K562 (cell line): ENCODE results near the gene TSC22D2. TPM values are rescaled to one million over a fixed set of nuclear protein-coding genes. Genes with fewer than 3 reads are reported as not detected.

ENCODE experiments used
- ATAC-seq: fragments of 200-7000 bp; cut with Tn5 transposase; 3 replicates; pipeline ENCODE4 v1.9.1; 2020; ENCODE audit warnings: moderate library complexity
- BruUV-seq: library from RNA; stranded (reverse); fragments of 400-500 nt; replicated peaks from 2 replicates; lab custom pipeline; 2021; lab: Mats Ljungman, UMichigan
- CTCF ChIA-PET: fragments of 300-600 bp; formaldehyde crosslinking; extraction: SDS; loops from one replicate; lab custom pipeline; 2021; ENCODE audit warnings: low intra/inter-chr PET ratio; lab: Yijun Ruan, JAX
- POLR2A ChIA-PET: fragments of 300-600, 350-650 bp; sonication (Branson Sonifier 250); formaldehyde crosslinking; extraction: SDS; loops from one replicate; lab custom pipeline; 2021; ENCODE audit warnings: antibody characterized with exemption, inconsistent platforms; lab: Yijun Ruan, JAX
- DNase-seq, 4 experiments: peaks; one replicate each; pipeline versions ENCODE4 v3.0.0 to v3.0.0-alpha.2; 2011 to 2018; ENCODE audit warnings: low spot score in 3 of 4, mixed read lengths in 3 of 4; ENCODE audit errors: extremely low read depth in 1 of 4
- FAIRE-seq: peaks from 2 replicates; lab custom pipeline; 2011; peaks lifted over from hg19 to GRCh38; lab: Jason Lieb, UNC
- H2AFZ ChIP-seq: 2 replicates; pipeline ENCODE4 v1.6.0; 2011; ENCODE audit warnings: low read depth, low read length, control low read depth, inconsistent platforms
- H3K27ac ChIP-seq: fragments of 200-600 bp; 3 replicates; pipeline ENCODE4 v1.8.0; 2011; ENCODE audit warnings: low read depth, mild to moderate bottlenecking, control low read depth, inconsistent platforms, low read length, moderate library complexity, mixed read lengths; ENCODE audit errors: extremely low read depth
- H3K27me3 ChIP-seq, 2 experiments: fragments of 300-600 bp in 1 of 2; 2 replicates in 1 of 2; 3 replicates in 1 of 2; pipeline versions ENCODE4 v1.6.0 to v1.8.0; 2011; ENCODE audit warnings: inconsistent platforms in 2 of 2, low read length in 2 of 2, mild to moderate bottlenecking in 1 of 2, mixed read lengths in 1 of 2, moderate library complexity in 1 of 2; ENCODE audit not compliant: control insufficient read depth in 2 of 2, insufficient read depth in 2 of 2
- H3K36me3 ChIP-seq: fragments of 300-600 bp; 3 replicates; pipeline ENCODE4 v1.8.0; 2011; ENCODE audit warnings: mild to moderate bottlenecking, low read length, inconsistent platforms; ENCODE audit not compliant: control insufficient read depth, insufficient read depth
- H3K4me1 ChIP-seq, 2 experiments: fragments of 200-600 bp in 1 of 2; replicated peaks in 1 of 2; 2 replicates in 1 of 2; 3 replicates in 1 of 2; pipeline versions ENCODE4 v1.5.1 to v1.8.0; 2011; ENCODE audit warnings: inconsistent platforms in 2 of 2, low read length in 2 of 2, mild to moderate bottlenecking in 1 of 2, mixed read lengths in 1 of 2, moderate library complexity in 1 of 2; ENCODE audit not compliant: control insufficient read depth in 2 of 2, insufficient read depth in 2 of 2
- H3K4me2 ChIP-seq: 2 replicates; pipeline ENCODE4 v1.6.1; 2011; ENCODE audit warnings: low read length, control low read depth, inconsistent platforms, mixed read lengths; ENCODE audit not compliant: insufficient read depth
- H3K4me3 ChIP-seq: fragments of 200-600 bp; sonication (generic), shearing (Covaris generic); 2 replicates; pipeline ENCODE4 v1.5.1; 2016; ENCODE audit warnings: control low read depth, inconsistent platforms
- H3K79me2 ChIP-seq: fragments of 200-600 bp; 3 replicates; pipeline ENCODE4 v1.8.0; 2011; ENCODE audit warnings: low read length, inconsistent platforms; ENCODE audit not compliant: control insufficient read depth, insufficient read depth
- H3K9ac ChIP-seq, 2 experiments: 2 replicates each; pipeline versions ENCODE4 v1.6.0 to v1.6.1; 2011; ENCODE audit warnings: low read depth in 2 of 2, low read length in 2 of 2, control low read depth in 1 of 2, inconsistent platforms in 1 of 2, mild to moderate bottlenecking in 1 of 2, mixed read lengths in 1 of 2; ENCODE audit not compliant: insufficient read depth in 1 of 2
- H3K9me1 ChIP-seq: one replicate; pipeline ENCODE4 v1.6.0; 2011; ENCODE audit warnings: inconsistent platforms, mild to moderate bottlenecking, low read length, moderate library complexity; ENCODE audit not compliant: control insufficient read depth, insufficient read depth
- H3K9me3 ChIP-seq: replicated peaks from 2 replicates; pipeline ENCODE4 v1.5.1; 2011; ENCODE audit warnings: low read depth, low read length, inconsistent platforms; ENCODE audit not compliant: control insufficient read depth, insufficient read depth
- H4K20me1 ChIP-seq: replicated peaks from 2 replicates; pipeline ENCODE4 v1.6.1; 2011; ENCODE audit warnings: low read length, inconsistent platforms, mixed read lengths; ENCODE audit not compliant: control insufficient read depth, insufficient read depth
- CREB3 ChIP-seq: fragments of 450-650 bp; conservative IDR thresholded peaks from 2 replicates; pipeline ENCODE4 v1.6.1; 2016; ENCODE audit warnings: missing genetic modification characterization, low read depth, mild to moderate bottlenecking, missing compliant biosample characterization, moderate library complexity
- E2F3 ChIP-seq: fragments of 250-450 bp; sonication (Bioruptor Pico); IDR thresholded peaks from 2 replicates; pipeline ENCODE4 v1.4.0; 2020; ENCODE audit warnings: mild to moderate bottlenecking
- HCFC1 ChIP-seq: IDR thresholded peaks from 2 replicates; pipeline ENCODE4 v1.6.1; 2012; ENCODE audit warnings: low read depth, low read length, improper control_type of control experiment
- HDAC2 ChIP-seq: fragments of 450-650 bp; IDR thresholded peaks from 2 replicates; pipeline ENCODE4 v1.6.1; 2016; ENCODE audit warnings: mild to moderate bottlenecking
- HMBOX1 ChIP-seq: sonication (generic); IDR thresholded peaks from 2 replicates; pipeline ENCODE4 v1.6.1; 2016
- JUN ChIP-seq, 2 experiments: sonication (generic) in 1 of 2; formaldehyde crosslinking in 1 of 2; IDR thresholded peaks; 2 replicates each; pipeline versions ENCODE4 v1.6.1 to v1.8.0; 2012 to 2022; ENCODE audit warnings: borderline replicate concordance in 2 of 2, mild to moderate bottlenecking in 2 of 2, improper control_type of control experiment in 1 of 2, low read depth in 1 of 2, low read length in 1 of 2, missing genetic modification reagents in 1 of 2
- KDM2B ChIP-seq: fragments of 250-450 bp; sonication (Bioruptor Pico); IDR thresholded peaks from 2 replicates; pipeline ENCODE4 v1.8.0; 2021; ENCODE audit warnings: mild to moderate bottlenecking, moderate library complexity
- MCM7 ChIP-seq, 2 experiments: fragments of 450-650 bp; IDR thresholded peaks; 2 replicates each; pipeline ENCODE4 v1.6.1; 2016 to 2018
- NRF1 ChIP-seq, 2 experiments: fragments of 450-650 bp; IDR thresholded peaks in 1 of 2; conservative IDR thresholded peaks in 1 of 2; 2 replicates each; pipeline ENCODE4 v1.6.1; 2014; ENCODE audit warnings: mild to moderate bottlenecking in 2 of 2
- PHTF2 ChIP-seq: fragments of 250-450 bp; sonication (Bioruptor Pico); IDR thresholded peaks from 2 replicates; pipeline ENCODE4 v1.5.0; 2021; ENCODE audit warnings: mild to moderate bottlenecking
- PRMT5 ChIP-seq: sonication (generic); formaldehyde crosslinking; IDR thresholded peaks from 2 replicates; pipeline ENCODE4 v1.5.0; 2020; ENCODE audit warnings: missing genetic modification reagents
- SAFB ChIP-seq: fragments of 200-400 bp; formaldehyde crosslinking; IDR thresholded peaks from 2 replicates; pipeline ENCODE4 v1.6.1; 2017; ENCODE audit warnings: low read depth, low read length, borderline replicate concordance
- SMARCA4 ChIP-seq: fragments of 450-650 bp; IDR thresholded peaks from 2 replicates; pipeline ENCODE4 v1.6.1; 2016
- SOX6 ChIP-seq: fragments of 450-650 bp; IDR thresholded peaks from 2 replicates; pipeline ENCODE4 v1.6.1; 2014; ENCODE audit warnings: mild to moderate bottlenecking
- TCF15 ChIP-seq: fragments of 250-450 bp; sonication (Bioruptor Pico); IDR thresholded peaks from 2 replicates; pipeline ENCODE4 v1.8.0; 2022; ENCODE audit warnings: moderate library complexity, mild to moderate bottlenecking, inconsistent platforms
- THRAP3 ChIP-seq: fragments of 450-650 bp; IDR thresholded peaks from 2 replicates; pipeline ENCODE4 v1.6.1; 2016; ENCODE audit warnings: mild to moderate bottlenecking, inconsistent platforms, borderline replicate concordance
- ZBTB43 ChIP-seq: sonication (generic); formaldehyde crosslinking; IDR thresholded peaks from 2 replicates; pipeline ENCODE4 v1.8.0; 2023; ENCODE audit warnings: mild to moderate bottlenecking, missing genetic modification reagents
- ZC3H4 ChIP-seq: sonication (generic); formaldehyde crosslinking; IDR thresholded peaks from 2 replicates; pipeline ENCODE4 v1.9.0; 2021; ENCODE audit warnings: missing genetic modification reagents, borderline replicate concordance
- ZNF316 ChIP-seq: fragments of 450-650 bp; IDR thresholded peaks from 2 replicates; pipeline ENCODE4 v1.6.1; 2016
- ZNF507 ChIP-seq: conservative IDR thresholded peaks from 2 replicates; pipeline ENCODE4 v1.6.1; 2017; ENCODE audit warnings: missing genetic modification characterization, missing compliant biosample characterization
- WGBS: fragments of 100-300 bp; shearing (Covaris generic); methylation state at CpG from one replicate; pipeline ENCODE4 v1.1.6; 2016; ENCODE audit warnings: low coverage, mixed read lengths; ENCODE audit not compliant: insufficient coverage; ENCODE audit errors: missing lambda C conversion rate; 5-methylcytosine and 5-hydroxymethylcytosine counted together
- in situ Hi-C: fragments of 300-500 bp; cut with MboI; formaldehyde crosslinking; loops from 4 replicates; pipeline ENCODE4 v1.15.0; 2018; ENCODE audit warnings: inconsistent platforms, mixed read lengths
- intact Hi-C: fragments of 100-400 bp; cut with micrococcal nuclease; formaldehyde crosslinking; loops from 2 replicates; pipeline ENCODE4 v1.14.2; 2022
- polyA plus RNA-seq, 8 experiments: library from polyadenylated mRNA; depleted of rRNA in 4 of 8; stranded (reverse) in 5 of 8; unstranded in 3 of 8; fragments of >200 nt; fragmentation: Nextera tagmentation in 2 of 8; fragmentation: Illumina TruSeq in 1 of 8; extraction: Ambion mirVana in 2 of 8; extraction: Trizol in 1 of 8; gene quantifications; 2 replicates each; pipeline versions ENCODE4 v1.2.1 to v1.2.3, GENCODE V29; 2011 to 2014; ENCODE audit warnings: inconsistent platforms in 1 of 8, missing spikeins in 1 of 8
- total RNA-seq, 7 experiments: library from RNA; depleted of rRNA in 6 of 7; stranded (reverse); fragments of >200 nt in 6 of 7; fragmentation: Illumina TruSeq in 2 of 7; extraction: Trizol in 2 of 7; gene quantifications; 2 replicates each; pipeline versions ENCODE4 v1.2.1 to v1.2.3, GENCODE V29; 2011 to 2021; ENCODE audit warnings: low replicate concordance in 1 of 7

Gene TSC22D2
- total and polyA plus RNA-seq, 9 of the 15 experiments (the other 6 are each of a cell fraction or from before 2014, with no cell fraction given), result 5.5 to 44.0 (median 19.3) TPM

- peaks cover 10 to 23% of the 10 kb centered on the region in 2 experiments; a peak in 4 of 5 replicates for H3K4me1 ChIP-seq
- in situ Hi-C loops, result loop anchor here (10.0 kb wide), 1 partner anchor 1392 kb away; no protein-coding TSS in a partner anchor
- no peak for ATAC-seq
- no peak overlapping the region; the same call in 2 of the 3 replicates for H3K27ac ChIP-seq
- ChIA-PET CTCF (no interaction called here), POLR2A (interaction anchor here (0.6 to 0.7 kb wide), 3 partner anchors 8 to 134 kb away, joined by 3 read pairs; no protein-coding TSS in a partner anchor)
- BruUV-seq, result no TSS peak
- DNase-seq, result no peak
- H3K9ac ChIP-seq, result peak overlapping the region in 1 of 2 experiments; percentile 21; a peak in 1 of 4 replicates
- intact Hi-C loops, result no loop called here
- no peak for TF ChIP-seq KDM2B (CRISPR knock-in tag)
- no peak for TF ChIP-seq PHTF2 (CRISPR knock-in tag)
- TF ChIP-seq MCM7 (IDR thresholded peaks at IDR 0.05), result no peak
- TF ChIP-seq HCFC1, result no peak
- TF ChIP-seq NRF1 (conservative IDR thresholded peaks at IDR 0.05 in 1 of 2, IDR thresholded peaks at IDR 0.05 in 1 of 2), result no peak
- TF ChIP-seq SMARCA4, result no peak
- no peak for TF ChIP-seq THRAP3
- TF ChIP-seq HDAC2, result no peak
- no peak for TF ChIP-seq HMBOX1
- no peak for TF ChIP-seq SAFB
- no peak for TF ChIP-seq TCF15 (CRISPR knock-in tag)
- TF ChIP-seq PRMT5 (CRISPR knock-in tag), result no peak
- TF ChIP-seq ZBTB43 (CRISPR knock-in tag), result no peak
- TF ChIP-seq CREB3 (tag), result no peak
- no peak for TF ChIP-seq ZNF507 (tag)
- no peak for TF ChIP-seq SOX6
- TF ChIP-seq E2F3 (CRISPR knock-in tag), result no peak
- TF ChIP-seq ZNF316, result no peak
- no peak for TF ChIP-seq ZC3H4 (CRISPR knock-in tag)
- no peak for TF ChIP-seq JUN (IDR thresholded peaks at IDR 0.05; ENCODE audit: borderline replicate concordance, low read depth, low read length)
- no peak for TF ChIP-seq JUN (CRISPR knock-in tag; IDR thresholded peaks at IDR 0.05; ENCODE audit: borderline replicate concordance)
- no peak for FAIRE-seq
- H3K79me2 ChIP-seq, result no peaks in the 10 kb centered on the region; the same call in 2 of the 3 replicates
- H2AFZ ChIP-seq, result no peak overlapping the region
- WGBS, result 43% methylated on average over 1 of the region's 1 CpG
- no peak overlapping the region for H3K4me3 ChIP-seq
- no peaks in the 10 kb centered on the region for H3K36me3 ChIP-seq
- H4K20me1 ChIP-seq, result no peaks in the 10 kb centered on the region
- no peaks in the 10 kb centered on the region for H3K9me3 ChIP-seq
- no peaks in the 10 kb centered on the region for H3K9me1 ChIP-seq
- H3K27me3 ChIP-seq, result no peaks in the 10 kb centered on the region
- H3K4me2 ChIP-seq, result no peak overlapping the region
Measured at GRCh38 chr3:150472421-150472820, 64.3 kb downstream of the TSC22D2 start.
